PC-3 (cell line): Measurements from ENCODE around the gene TPTE2. TPM values are rescaled to one million over a fixed set of nuclear protein-coding genes. Genes with fewer than 3 reads are reported as not detected.

Source experiments
- ATAC-seq: fragments of 200-7000 bp; cut with Tn5 transposase; 2 replicates; pipeline ENCODE4 v1.9.1; 2020; ENCODE audit warnings: mild to moderate bottlenecking, moderate library complexity
- BruUV-seq: library from RNA; stranded (reverse); fragments of 400-500 nt; replicated peaks from 2 replicates; lab custom pipeline; 2021; lab: Mats Ljungman, UMichigan
- CTCF ChIA-PET: fragments of 300-600 bp; sonication (Branson Sonifier 250); formaldehyde crosslinking; loops from one replicate; lab custom pipeline; 2022; ENCODE audit warnings: antibody characterized with exemption; lab: Charles Lee
- POLR2A ChIA-PET: fragments of 300-600 bp; sonication (Branson Sonifier 250); formaldehyde crosslinking; loops from one replicate; lab custom pipeline; 2022; ENCODE audit warnings: antibody characterized with exemption; ENCODE audit not compliant: unreplicated experiment; lab: Charles Lee
- DNase-seq: peaks from one replicate; pipeline ENCODE4 v3.0.0-alpha.2; 2015
- H2AFZ ChIP-seq: fragments of 300-600 bp; sonication (generic); 2 replicates; pipeline ENCODE4 v1.6.0; 2016; ENCODE audit warnings: antibody characterized with exemption, low read length
- H3F3A ChIP-seq: fragments of 300-600 bp; sonication (generic); one replicate; pipeline ENCODE4 v1.6.0; 2017; ENCODE audit warnings: antibody characterized with exemption, low read length, control low read depth, mild to moderate bottlenecking; ENCODE audit not compliant: unreplicated experiment
- H3K27ac ChIP-seq: fragments of 300-600 bp; sonication (generic); 2 replicates; pipeline ENCODE4 v1.5.1; 2016; ENCODE audit warnings: mild to moderate bottlenecking, low read length
- H3K27me3 ChIP-seq: fragments of 300-600 bp; sonication (generic); 2 replicates; pipeline ENCODE4 v1.6.1; 2016; ENCODE audit warnings: low read length, mixed read lengths
- H3K36me3 ChIP-seq: fragments of 300-600 bp; sonication (generic); 2 replicates; pipeline ENCODE4 v1.6.1; 2016; ENCODE audit warnings: low read depth, mixed run types, low read length, mixed read lengths
- H3K4me1 ChIP-seq: fragments of 300-600 bp; sonication (generic); 2 replicates; pipeline ENCODE4 v1.5.1; 2016; ENCODE audit warnings: low read length; ENCODE audit not compliant: insufficient read depth
- H3K4me2 ChIP-seq: fragments of 300-600 bp; sonication (generic); 2 replicates; pipeline ENCODE4 v1.6.0; 2016; ENCODE audit warnings: low read length
- H3K4me3 ChIP-seq: fragments of 300-600 bp; sonication (generic); 2 replicates; pipeline ENCODE4 v1.5.1; 2016; ENCODE audit warnings: mild to moderate bottlenecking, low read length, mixed read lengths
- H3K79me2 ChIP-seq: fragments of 300-600 bp; sonication (generic); 2 replicates; pipeline ENCODE4 v1.6.1; 2017; ENCODE audit warnings: low read length, mixed read lengths
- H3K9ac ChIP-seq: fragments of 300-600 bp; sonication (generic); 2 replicates; pipeline ENCODE4 v1.6.0; 2016; ENCODE audit warnings: mild to moderate bottlenecking, low read length
- H3K9me2 ChIP-seq: fragments of 300-600 bp; sonication (generic); replicated peaks from 2 replicates; pipeline ENCODE4 v1.6.1; 2016; ENCODE audit warnings: mixed run types, low read length, mixed read lengths
- H3K9me3 ChIP-seq: fragments of 300-600 bp; sonication (generic); 2 replicates; pipeline ENCODE4 v1.6.1; 2016; ENCODE audit warnings: low read length, mixed read lengths
- H4K20me1 ChIP-seq: fragments of 300-600 bp; sonication (generic); 2 replicates; pipeline ENCODE4 v1.6.1; 2016; ENCODE audit warnings: low read length, mixed read lengths
- CTCF ChIP-seq: fragments of 300-600 bp; sonication (generic); conservative IDR thresholded peaks from 2 replicates; pipeline ENCODE4 v1.5.1; 2017; ENCODE audit warnings: antibody characterized with exemption, low read depth, mild to moderate bottlenecking, low read length
- EZH2 ChIP-seq: fragments of 300-600 bp; sonication (generic); IDR thresholded peaks from one replicate; pipeline ENCODE4 v1.6.1; 2017; ENCODE audit warnings: antibody characterized with exemption, mild to moderate bottlenecking, low read length; ENCODE audit not compliant: unreplicated experiment
- EZH2phosphoT487 ChIP-seq: fragments of 300-600 bp; sonication (generic); IDR thresholded peaks from 2 replicates; pipeline ENCODE4 v1.6.1; 2018; ENCODE audit warnings: mild to moderate bottlenecking, antibody characterized with exemption, low read length, borderline replicate concordance
- intact Hi-C: fragments of 100-400 bp; cut with micrococcal nuclease; formaldehyde crosslinking; loops from 2 replicates; pipeline ENCODE4 v1.9.0; 2023
- total RNA-seq: library from RNA; depleted of rRNA; stranded (reverse); fragments of >200 nt; gene quantifications from 2 replicates; pipeline ENCODE4 v1.2.3, GENCODE V29; 2014

The TPTE2 gene
- total RNA-seq, 1 experiment from 2014 or later = not detected

GRCh38 chr13:19587635-19588300 lies 26.4 kb upstream of the TPTE2 start:
- Histone ChIP-seq H3F3A (no peaks in the 10 kb centered on the region), H3K9me2 (no peaks in the 10 kb centered on the region), H4K20me1 (no peaks in the 10 kb centered on the region), H2AFZ (peak overlapping the region; percentile 89; the same call in 1 of the 2 replicates), H3K4me2 (peak overlapping the region; percentile 76), H3K79me2 (no peaks in the 10 kb centered on the region), H3K27me3 (no peaks in the 10 kb centered on the region), H3K9me3 (peaks cover 4% of the 10 kb centered on the region; the same call in 1 of the 2 replicates), H3K4me1 (peaks cover 14% of the 10 kb centered on the region; the same call in 1 of the 2 replicates), H3K36me3 (no peaks in the 10 kb centered on the region), H3K4me3 (no peak overlapping the region), H3K9ac (no peak overlapping the region), H3K27ac (peak overlapping the region; percentile 24)
- ChIA-PET CTCF (interaction anchor here (0.5 to 1.3 kb wide), 3 partner anchors 24 to 70 kb away, joined by 3 to 6 read pairs (median 4); no protein-coding TSS in a partner anchor), POLR2A (interaction anchor here (0.6 kb wide), 1 partner anchor 435 kb away, joined by 4 read pairs; no protein-coding TSS in a partner anchor)
- ATAC-seq = peak; percentile 84
- DNase-seq = peak; percentile 80
- intact Hi-C loops = loop anchor here (5.0 kb wide), 1 partner anchor 345 kb away; no protein-coding TSS in a partner anchor
- TF ChIP-seq CTCF = peak; percentile 90
- TF ChIP-seq EZH2 = no peak
- no peak for TF ChIP-seq EZH2phosphoT487
- BruUV-seq = no TSS peak

GRCh38 chr13:19586904-19587634 lies 25.7 kb upstream of the TPTE2 start:
- ChIA-PET POLR2A (interaction anchor here (0.6 kb wide), 1 partner anchor 434 kb away, joined by 4 read pairs; no protein-coding TSS in a partner anchor), CTCF (interaction anchor here (1.0 to 1.3 kb wide), 2 partner anchors 32 to 71 kb away, joined by 4 to 6 read pairs; no protein-coding TSS in a partner anchor)
- peak overlapping the region; percentile 54 for H3K4me3 ChIP-seq
- no peak for TF ChIP-seq CTCF
- no peak for TF ChIP-seq EZH2phosphoT487
- no peak for TF ChIP-seq EZH2
- no peaks in the 10 kb centered on the region for H3F3A ChIP-seq
- DNase-seq (peak; percentile 87), ATAC-seq (peak; percentile 74)
- no peaks in the 10 kb centered on the region for H3K27me3 ChIP-seq
- 0 out of 2 replicates have a peak overlapping the region, but pooled peaks have one; percentile 9 for H3K9ac ChIP-seq
- no peaks in the 10 kb centered on the region for H3K36me3 ChIP-seq
- peaks cover 14% of the 10 kb centered on the region; the same call in 1 of the 2 replicates for H3K4me1 ChIP-seq
- H3K27ac ChIP-seq = peak overlapping the region; percentile 51
- peaks cover 4% of the 10 kb centered on the region; the same call in 1 of the 2 replicates for H3K9me3 ChIP-seq
- H2AFZ ChIP-seq = peak overlapping the region; percentile 89
- H3K9me2 ChIP-seq = no peaks in the 10 kb centered on the region
- no TSS peak for BruUV-seq
- intact Hi-C loops = loop anchor here (5.0 kb wide), 1 partner anchor 345 kb away; no protein-coding TSS in a partner anchor
- H4K20me1 ChIP-seq = no peaks in the 10 kb centered on the region
- peak overlapping the region; percentile 76 for H3K4me2 ChIP-seq
- H3K79me2 ChIP-seq = no peaks in the 10 kb centered on the region
